NCI-H774 (cell line): Measurements from ENCODE around the gene DUOXA2.

Experiments
- DNase-seq: peaks from one replicate; lab custom pipeline; 2025; lab: John Stamatoyannopoulos, UW

Gene DUOXA2

DNA sequence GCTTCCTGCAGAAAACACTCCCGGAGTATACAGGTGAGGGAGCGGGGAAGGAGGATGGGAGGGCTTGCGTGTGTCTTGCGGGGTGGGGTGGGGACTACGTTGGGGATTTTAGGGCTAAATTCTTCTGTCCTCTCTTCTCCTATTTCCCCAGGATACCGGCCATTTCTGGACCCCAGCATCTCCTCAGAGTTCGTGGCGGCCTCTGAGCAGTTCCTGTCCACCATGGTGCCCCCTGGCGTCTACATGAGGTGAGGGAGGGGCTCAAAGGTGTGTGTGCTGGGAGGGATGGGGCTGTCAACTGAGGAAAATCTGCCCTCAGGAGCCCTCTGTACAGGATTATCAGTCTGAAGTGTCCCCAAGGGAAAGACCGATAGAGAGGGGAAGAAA lies 22.2 kb downstream of the DUOXA2 start:
- no peak for DNase-seq

GRCh38 chr15:45137703-45138102 lies 23.6 kb downstream of the DUOXA2 start:
- DNase-seq = no peak

GRCh38 chr15:45138814-45139765 lies 25.0 kb downstream of the DUOXA2 start:
- no peak for DNase-seq

GRCh38 chr15:45139770-45140169 lies 25.6 kb downstream of the DUOXA2 start:
- no peak for DNase-seq

- DNase-seq = no peak
Observed at GRCh38 chr15:45140557-45141250, 26.6 kb downstream of the DUOXA2 start.

GRCh38 chr15:45141386-45141785 lies 27.3 kb downstream of the DUOXA2 start:
- no peak for DNase-seq

- no peak for DNase-seq
Observed at GRCh38 chr15:45143056-45143455, 28.9 kb downstream of the DUOXA2 start.

GRCh38 chr15:45143946-45144345 lies 29.8 kb downstream of the DUOXA2 start:
- DNase-seq = no peak

GRCh38 chr15:45144775-45145174 lies 30.6 kb downstream of the DUOXA2 start:
- DNase-seq = no peak

DNA sequence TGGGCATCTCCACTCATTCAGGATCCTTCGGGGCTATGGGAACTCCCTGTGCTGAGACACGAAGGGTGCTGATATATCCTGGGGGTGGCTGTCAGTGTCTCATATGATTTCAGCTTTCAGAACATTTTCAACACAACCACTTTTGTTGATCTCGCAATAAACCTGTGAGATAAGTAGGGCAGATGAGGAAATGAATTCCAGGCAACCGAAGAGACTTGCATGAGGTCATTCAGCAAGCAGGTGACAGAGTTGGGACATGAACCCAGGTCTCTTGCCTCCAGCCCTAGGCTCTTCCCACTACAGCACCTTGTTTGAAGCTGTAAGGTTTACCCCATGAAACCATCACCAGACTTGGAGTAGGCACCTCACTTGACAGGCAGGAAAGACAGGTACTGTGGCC lies 32.3 kb downstream of the DUOXA2 start:
- no peak for DNase-seq

DNA sequence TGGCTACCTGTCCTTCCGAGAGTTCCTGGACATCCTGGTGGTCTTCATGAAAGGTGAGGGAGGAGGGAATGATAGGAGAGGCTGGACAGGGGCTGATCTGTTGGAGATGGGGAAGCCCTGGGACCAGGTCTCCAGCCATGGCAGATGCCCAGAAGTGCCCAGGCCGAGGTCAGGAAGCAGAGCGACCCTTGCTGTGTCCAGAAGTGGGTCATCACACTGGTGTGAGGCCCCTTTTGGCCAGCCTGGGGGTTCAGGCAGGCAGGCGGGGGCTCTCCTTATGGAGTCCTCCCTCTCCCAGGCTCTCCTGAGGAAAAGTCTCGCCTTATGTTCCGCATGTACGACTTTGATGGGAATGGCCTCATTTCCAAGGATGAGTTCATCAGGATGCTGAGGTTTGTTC lies 33.5 kb downstream of the DUOXA2 start:
- no peak for DNase-seq

- DNase-seq = no peak
Observed at GRCh38 chr15:45148076-45149059, 34.2 kb downstream of the DUOXA2 start.

DNA sequence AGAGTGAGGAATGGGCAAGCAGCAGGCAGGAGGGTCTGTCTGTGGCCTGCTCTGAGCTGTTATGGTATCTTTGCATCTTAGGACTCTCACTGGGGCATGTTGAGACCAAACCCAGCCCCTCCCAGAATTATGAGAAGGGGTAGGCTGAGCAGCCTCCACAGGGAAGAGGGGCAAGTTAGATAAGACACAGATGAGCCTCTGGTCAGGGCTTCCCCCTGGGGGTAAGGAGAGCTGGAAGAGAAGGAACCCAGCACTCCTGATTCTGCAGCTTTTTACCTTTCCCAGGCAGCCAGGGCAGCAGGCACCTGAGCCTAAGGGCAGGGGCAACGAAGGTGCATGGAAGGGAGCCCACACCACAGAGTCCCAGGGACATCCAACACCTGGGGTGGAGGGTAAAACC lies 34.9 kb downstream of the DUOXA2 start:
- no peak for DNase-seq

DNA sequence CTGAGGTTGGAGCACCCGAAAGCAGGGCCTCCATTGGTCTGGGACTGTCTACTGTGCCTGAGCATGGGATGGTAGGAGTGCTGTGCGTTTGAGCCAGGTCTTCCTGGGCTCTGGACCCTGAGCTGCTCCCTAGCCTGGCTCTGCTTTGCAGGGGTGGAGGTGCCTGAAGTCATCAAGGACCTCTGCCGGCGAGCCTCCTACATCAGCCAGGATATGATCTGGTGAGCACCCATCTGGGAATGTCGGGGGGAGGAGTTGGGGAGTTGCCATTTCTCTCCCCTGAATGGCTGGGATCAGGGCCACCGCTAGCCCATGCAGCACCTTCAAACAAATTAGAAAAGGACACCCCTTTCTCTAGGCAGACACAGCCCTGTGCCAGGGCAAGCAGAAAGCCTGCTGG lies 36.4 kb downstream of the DUOXA2 start:
- DNase-seq = no peak

DNA sequence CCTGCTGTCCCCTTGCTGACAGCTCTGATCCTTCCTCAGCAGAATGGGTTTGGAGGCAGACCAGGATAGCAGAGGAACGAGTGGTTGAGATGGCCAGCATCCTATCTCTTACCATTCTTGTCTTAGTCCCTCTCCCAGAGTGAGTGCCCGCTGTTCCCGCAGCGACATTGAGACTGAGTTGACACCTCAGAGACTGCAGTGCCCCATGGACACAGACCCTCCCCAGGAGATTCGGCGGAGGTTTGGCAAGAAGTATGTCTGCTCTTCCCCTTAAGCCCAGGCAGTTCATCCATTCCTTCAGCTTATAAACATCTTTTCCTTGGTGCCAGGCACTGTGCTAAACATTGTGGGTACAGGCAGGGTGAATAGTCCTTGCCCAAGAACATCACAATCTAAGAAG lies 36.9 kb downstream of the DUOXA2 start:
- no peak for DNase-seq

DNA sequence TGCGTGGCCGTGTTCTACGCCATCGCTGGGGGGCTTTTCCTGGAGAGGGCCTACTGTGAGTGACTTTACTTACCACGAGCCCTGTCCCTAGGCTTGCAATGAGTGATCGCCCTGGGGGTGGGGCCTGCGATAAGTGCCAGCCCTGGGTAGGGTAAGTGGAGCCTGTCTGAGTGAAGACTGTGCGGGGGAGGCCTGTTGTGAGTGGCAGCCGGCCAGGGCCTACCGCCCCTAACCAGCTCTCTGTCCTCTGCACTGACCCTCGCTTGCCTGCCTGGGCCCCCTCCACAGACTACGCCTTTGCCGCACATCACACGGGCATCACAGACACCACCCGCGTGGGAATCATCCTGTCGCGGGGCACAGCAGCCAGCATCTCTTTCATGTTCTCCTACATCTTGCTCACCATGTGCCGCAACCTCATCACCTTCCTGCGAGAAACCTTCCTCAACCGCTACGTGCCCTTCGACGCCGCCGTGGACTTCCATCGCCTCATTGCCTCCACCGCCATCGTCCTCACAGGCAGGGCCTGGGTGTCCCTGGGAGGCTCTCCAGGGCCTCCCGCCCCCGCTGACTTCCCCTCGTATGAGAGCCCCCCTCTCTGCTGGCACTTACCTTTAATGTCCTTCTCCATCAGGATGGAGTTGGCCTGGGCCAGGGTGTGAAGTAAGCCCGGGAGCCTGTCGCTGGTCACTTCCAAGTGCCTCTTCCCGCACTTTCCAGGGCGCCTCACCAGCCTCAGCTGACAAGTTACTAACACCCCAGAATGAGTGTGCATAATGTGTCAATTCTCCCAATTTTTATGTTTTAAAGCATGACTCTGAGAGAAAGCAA lies 38.1 kb downstream of the DUOXA2 start:
- no peak for DNase-seq

GRCh38 chr15:45155739-45156138 lies 41.6 kb downstream of the DUOXA2 start:
- no peak for DNase-seq

DNA sequence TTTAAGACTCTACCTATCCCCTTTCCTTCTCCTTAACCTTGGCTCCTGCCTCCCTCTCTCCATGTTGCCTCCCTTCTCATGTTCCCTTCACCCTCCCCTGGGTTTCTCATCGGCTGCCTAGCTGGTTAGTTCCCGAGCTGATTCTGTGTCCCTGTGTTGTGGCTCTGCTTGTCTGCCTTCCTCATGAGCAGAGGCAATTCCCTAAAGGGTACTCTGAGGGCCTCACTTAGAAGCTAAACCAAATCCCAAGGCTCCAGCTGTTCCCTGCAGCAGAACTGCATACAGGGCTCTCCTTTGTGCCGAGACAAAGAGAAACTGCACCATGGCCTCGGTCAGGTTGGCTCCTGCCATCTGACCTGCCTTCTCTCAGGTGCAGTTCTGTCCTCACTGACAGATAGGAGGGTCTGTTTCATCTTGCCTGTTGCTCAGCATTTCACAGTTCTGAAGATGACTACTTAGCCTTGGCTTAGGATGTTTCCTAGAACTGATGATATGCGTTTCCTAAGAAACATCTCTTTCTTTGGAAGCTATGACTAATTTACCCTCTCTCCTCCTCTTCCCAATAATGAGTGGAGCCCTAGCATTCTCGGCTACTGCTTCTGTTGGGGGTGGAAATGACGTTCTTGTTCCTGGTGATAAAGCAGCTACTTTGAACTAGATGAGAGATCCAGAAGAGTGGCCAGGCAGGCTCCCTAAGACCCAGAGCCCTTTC lies 42.8 kb downstream of the DUOXA2 start:
- no peak for DNase-seq

DNA sequence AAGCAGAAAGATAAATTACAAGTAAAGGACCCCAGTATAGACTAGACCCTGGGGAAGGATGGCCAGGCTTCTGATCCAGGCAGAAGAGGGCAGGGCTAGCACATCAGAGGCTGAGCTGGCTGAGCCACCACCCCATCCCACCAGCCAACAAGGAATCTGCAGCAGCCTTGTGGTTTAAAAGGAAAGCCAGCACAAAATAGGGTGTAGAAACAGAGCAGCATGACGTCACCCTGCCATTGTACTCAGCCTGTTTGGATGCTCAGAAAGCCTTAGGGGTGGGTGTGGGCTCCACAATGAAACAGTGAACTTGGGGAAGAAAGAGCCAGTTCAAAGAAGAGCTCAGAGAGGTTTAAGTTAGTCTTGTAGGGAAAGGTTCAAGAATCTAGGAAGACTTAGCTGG lies 43.8 kb downstream of the DUOXA2 start:
- no peak for DNase-seq

- no peak for DNase-seq
Observed at GRCh38 chr15:45161666-45162065, 47.5 kb downstream of the DUOXA2 start.
